ENCODE data around the gene HOXA10. TPM values are rescaled to one million over a fixed set of nuclear protein-coding genes. Genes with fewer than 3 reads are reported as not detected.

The HOXA10 gene
- total and polyA plus RNA-seq, 3 experiments from 2014 or later = 0.09 TPM; not detected in 2

DNA sequence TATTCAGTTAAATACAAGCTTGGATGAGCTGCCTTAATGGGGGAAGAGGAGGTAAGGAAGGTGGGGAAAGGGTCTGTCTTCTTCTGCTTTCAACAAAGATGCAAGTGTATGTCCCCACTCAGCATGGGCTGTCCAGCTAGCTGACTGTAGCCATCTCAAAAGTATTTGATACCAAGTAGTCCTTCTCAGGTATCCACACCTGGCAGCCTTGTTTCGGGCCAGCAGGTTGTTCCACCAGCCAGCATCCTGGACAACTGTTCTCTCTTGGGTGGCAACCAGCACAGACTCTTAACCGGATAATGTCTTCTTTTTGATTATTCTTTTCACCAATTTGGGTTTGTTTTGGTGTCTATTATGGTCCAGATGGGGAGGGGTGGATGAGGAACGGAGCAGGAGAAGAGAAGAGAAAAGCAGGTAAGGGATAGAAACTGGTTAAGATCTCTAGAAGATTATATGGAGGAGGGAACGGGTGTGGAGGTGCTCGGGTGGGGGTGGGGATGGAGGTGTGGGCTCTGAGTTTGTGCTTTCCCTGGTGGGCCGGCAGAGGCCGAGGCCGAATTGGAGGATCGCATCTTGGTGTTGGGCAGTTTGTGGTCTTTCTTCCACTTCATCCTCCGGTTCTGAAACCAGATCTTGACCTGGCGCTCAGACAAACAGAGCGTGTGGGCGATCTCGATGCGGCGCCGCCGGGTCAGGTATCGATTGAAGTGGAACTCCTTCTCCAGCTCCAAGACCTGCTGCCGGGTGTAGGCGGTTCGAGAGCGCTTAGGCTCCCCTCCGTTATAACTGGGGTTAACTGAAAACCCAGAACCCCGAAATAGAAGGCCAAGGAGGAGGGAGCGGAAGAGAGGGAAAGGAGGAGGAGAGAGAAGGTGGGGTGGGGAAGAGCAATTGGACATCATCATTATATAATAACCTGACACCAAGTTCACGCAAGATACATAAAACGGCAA, 45.1 kb downstream of the HOXA10 start:
- H3K27ac Mint-ChIP-seq = no peak overlapping the region
- POLR2A ChIA-PET = no interaction called here
- no peak overlapping the region for H3K27ac ChIP-seq (ENCODE audit: low read depth, low read length)
- CTCF ChIA-PET = no interaction called here
- peaks cover 5% of the 10 kb centered on the region for H3K27me3 ChIP-seq (ENCODE audit: insufficient read depth, low read length, poor library complexity, severe bottlenecking)
- no peaks in the 10 kb centered on the region for H3K36me3 ChIP-seq (ENCODE audit: insufficient read depth, low read length)
- no peaks in the 10 kb centered on the region for H3K9me3 Mint-ChIP-seq
- peaks cover 0 to 3% (median 0%) of the 10 kb centered on the region in 3 donors for H3K4me1 Mint-ChIP-seq
- no peak overlapping the region for H3K4me3 ChIP-seq (ENCODE audit: low read length)
- peak overlapping the region in 6 of 7 donors; percentile 31 to 84 (median 58) for H3K4me3 Mint-ChIP-seq
- no peaks in the 10 kb centered on the region for H3K36me3 Mint-ChIP-seq
- H3K4me1 ChIP-seq (ENCODE audit: insufficient read depth, low read length) = peaks cover 6% of the 10 kb centered on the region
- H3K27me3 Mint-ChIP-seq = peaks cover 48 to 81% of the 10 kb centered on the region in 2 donors
- DNase-seq = no peak
- H3K9me3 ChIP-seq (ENCODE audit: low read length) = no peaks in the 10 kb centered on the region

DNA sequence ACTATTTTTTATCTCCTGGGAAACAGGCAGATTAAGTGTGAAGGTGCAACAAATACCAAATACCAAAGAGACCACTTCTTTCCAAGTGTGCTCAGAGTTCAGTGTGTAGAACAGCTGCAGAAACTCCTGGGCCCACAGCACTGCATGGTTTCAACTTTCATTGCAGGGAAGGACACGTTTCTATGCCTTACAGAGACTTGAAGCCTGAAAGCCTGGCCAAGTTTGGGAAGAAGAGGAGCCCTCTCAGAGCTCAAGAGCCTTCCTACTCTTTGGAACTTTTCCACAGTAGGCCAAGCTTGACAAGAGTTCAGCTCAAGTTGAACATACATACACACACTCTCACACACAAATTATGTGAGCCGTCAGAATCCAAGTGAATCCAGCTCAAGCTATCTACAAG, 46.1 kb downstream of the HOXA10 start:
- H3K27ac ChIP-seq (ENCODE audit: low read depth, low read length) = no peak overlapping the region
- peaks cover 5% of the 10 kb centered on the region for H3K27me3 ChIP-seq (ENCODE audit: insufficient read depth, low read length, poor library complexity, severe bottlenecking)
- ChIA-PET POLR2A (no interaction called here), CTCF (no interaction called here)
- H3K4me3 ChIP-seq (ENCODE audit: low read length) = no peak overlapping the region
- H3K27me3 Mint-ChIP-seq = peaks cover 40 to 75% of the 10 kb centered on the region in 2 donors
- no peaks in the 10 kb centered on the region for H3K9me3 ChIP-seq (ENCODE audit: low read length)
- H3K4me1 Mint-ChIP-seq = peaks cover 0 to 3% (median 0%) of the 10 kb centered on the region in 3 donors
- no peaks in the 10 kb centered on the region for H3K36me3 Mint-ChIP-seq
- H3K4me3 Mint-ChIP-seq = peak overlapping the region in 1 of 7 donors; percentile 65
- peaks cover 6% of the 10 kb centered on the region for H3K4me1 ChIP-seq (ENCODE audit: insufficient read depth, low read length)
- H3K36me3 ChIP-seq (ENCODE audit: insufficient read depth, low read length) = no peaks in the 10 kb centered on the region
- H3K9me3 Mint-ChIP-seq = no peaks in the 10 kb centered on the region
- H3K27ac Mint-ChIP-seq = no peak overlapping the region
- no peak for DNase-seq

DNA sequence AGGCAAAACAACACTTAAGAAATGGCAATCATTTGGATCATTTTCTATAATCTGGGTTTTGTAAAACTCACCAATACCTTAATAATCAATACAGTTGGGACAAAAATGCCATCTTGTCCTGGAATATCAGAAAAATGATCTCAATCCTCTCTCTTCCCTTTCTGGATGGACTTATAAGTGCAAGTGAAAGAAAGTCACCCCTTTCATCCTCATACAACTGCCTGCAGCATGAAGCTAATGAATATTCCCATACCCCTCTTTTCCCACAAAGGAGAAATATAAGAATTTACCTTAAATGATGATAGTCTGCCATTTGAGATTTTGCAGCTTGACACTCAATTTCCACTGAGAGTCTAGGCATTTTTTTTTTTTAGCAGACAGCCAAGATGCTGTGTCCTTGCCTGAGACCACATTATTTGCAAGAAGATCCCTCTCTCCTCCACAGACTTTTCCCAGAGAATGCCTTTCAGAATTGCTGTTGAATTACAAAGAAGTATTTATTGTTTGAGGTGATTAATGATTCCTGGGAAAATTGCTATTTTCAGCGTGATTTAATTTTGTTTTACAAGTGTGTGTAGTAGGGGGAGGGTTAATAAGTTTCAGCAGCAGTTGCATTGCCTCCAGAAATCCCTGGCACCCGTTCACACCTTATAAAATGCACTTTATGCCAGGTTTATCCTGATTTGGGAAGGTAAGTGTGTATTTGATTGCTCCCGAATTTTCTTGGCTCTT, 47.4 kb downstream of the HOXA10 start:
- H3K27me3 Mint-ChIP-seq = peaks cover 32 to 65% of the 10 kb centered on the region in 2 donors
- H3K4me1 Mint-ChIP-seq = peaks cover 0 to 3% (median 0%) of the 10 kb centered on the region in 3 donors

DNA sequence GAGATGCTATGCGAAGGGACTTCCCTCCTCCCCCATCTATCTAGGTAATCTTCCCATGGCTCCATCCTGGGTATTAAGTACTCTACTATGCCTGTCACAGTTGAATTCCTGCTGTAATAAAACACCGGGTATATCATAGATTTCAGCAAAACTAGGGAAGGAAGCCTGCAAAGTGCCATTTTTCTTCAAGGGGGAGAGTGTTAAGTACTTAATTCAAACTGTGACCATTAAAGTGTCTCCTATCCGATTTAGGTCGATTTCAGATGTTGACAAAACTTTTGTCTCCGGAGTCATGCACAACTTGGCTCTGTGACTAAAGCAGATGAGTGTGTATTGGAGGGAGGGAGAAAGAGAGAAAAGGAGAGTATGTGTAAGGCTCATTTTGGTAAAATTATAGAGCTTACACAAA, 48.1 kb downstream of the HOXA10 start:
- no peak for DNase-seq
- H3K27ac Mint-ChIP-seq = no peak overlapping the region
- Histone ChIP-seq H3K9me3 (ENCODE audit: low read length) (no peaks in the 10 kb centered on the region), H3K27ac (ENCODE audit: low read depth, low read length) (no peak overlapping the region), H3K4me1 (ENCODE audit: insufficient read depth, low read length) (peaks cover under 1% of the 10 kb centered on the region), H3K27me3 (ENCODE audit: insufficient read depth, low read length, poor library complexity, severe bottlenecking) (peaks cover 5% of the 10 kb centered on the region), H3K36me3 (ENCODE audit: insufficient read depth, low read length) (no peaks in the 10 kb centered on the region), H3K4me3 (ENCODE audit: low read length) (no peak overlapping the region)
- ChIA-PET CTCF (no interaction called here), POLR2A (interaction anchor here (0.7 kb wide), 1 partner anchor 148 kb away, joined by 3 read pairs; no protein-coding TSS in a partner anchor)
- no peaks in the 10 kb centered on the region for H3K36me3 Mint-ChIP-seq
- peaks cover 30 to 59% of the 10 kb centered on the region in 2 donors for H3K27me3 Mint-ChIP-seq
- H3K4me3 Mint-ChIP-seq = no peak overlapping the region
- no peaks in the 10 kb centered on the region for H3K9me3 Mint-ChIP-seq
- H3K4me1 Mint-ChIP-seq = no peaks in the 10 kb centered on the region

More for the DNA sequence above, 47.4 kb downstream of the HOXA10 start:
- DNase-seq = no peak
- Mint-ChIP-seq H3K9me3 (no peaks in the 10 kb centered on the region), H3K27ac (peak overlapping the region in 1 of 8 donors; percentile 18), H3K4me3 (peak overlapping the region in 1 of 7 donors; percentile 36), H3K36me3 (no peaks in the 10 kb centered on the region)
- peaks cover 5% of the 10 kb centered on the region for H3K27me3 ChIP-seq (ENCODE audit: insufficient read depth, low read length, poor library complexity, severe bottlenecking)
- H3K4me1 ChIP-seq (ENCODE audit: insufficient read depth, low read length) = peaks cover 6% of the 10 kb centered on the region
- POLR2A ChIA-PET = no interaction called here
- H3K36me3 ChIP-seq (ENCODE audit: insufficient read depth, low read length) = no peaks in the 10 kb centered on the region
- CTCF ChIA-PET = interaction anchor here (0.8 kb wide), 1 partner anchor 24 kb away, joined by 3 read pairs; no protein-coding TSS in a partner anchor
- no peaks in the 10 kb centered on the region for H3K9me3 ChIP-seq (ENCODE audit: low read length)
- H3K27ac ChIP-seq (ENCODE audit: low read depth, low read length) = no peak overlapping the region
- H3K4me3 ChIP-seq (ENCODE audit: low read length) = no peak overlapping the region

DNA sequence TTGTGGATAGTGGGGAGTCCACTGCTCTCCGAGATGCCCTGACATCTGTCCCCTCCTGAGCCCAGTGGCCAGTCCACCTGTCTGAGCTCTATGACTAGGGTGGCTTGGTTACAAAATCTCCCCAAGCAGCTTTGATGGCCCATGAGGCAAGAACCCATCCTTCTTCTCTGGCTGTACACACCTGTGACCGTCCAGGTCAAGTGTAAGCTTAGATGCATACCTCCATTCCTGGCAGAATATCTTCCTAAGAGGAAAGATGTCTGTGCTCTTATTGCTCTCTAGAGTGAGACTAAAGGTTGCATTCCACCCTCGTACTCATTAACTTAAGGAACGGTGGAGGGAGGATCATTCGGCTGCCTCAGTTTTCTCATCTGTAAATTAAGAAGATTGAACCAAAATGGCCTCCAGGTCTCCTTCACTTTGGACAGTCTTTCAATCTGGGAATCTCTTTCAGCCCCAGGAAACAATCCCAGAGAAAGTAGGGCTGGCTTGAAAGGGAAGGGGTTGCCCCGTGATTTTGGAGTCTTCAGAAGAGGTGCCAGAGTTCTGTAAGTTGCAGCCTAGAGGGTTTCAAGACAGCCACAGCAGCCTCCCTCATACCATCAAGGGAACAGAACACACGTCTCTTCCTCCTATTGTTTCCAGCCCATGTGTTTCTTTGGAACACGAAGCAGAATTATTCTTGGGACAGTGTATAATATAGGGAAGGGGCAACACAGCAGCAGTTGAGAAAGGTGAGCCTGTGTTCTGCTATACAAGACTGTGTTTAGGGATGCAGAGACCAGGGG, 49.0 kb downstream of the HOXA10 start:
- Histone ChIP-seq H3K4me3 (ENCODE audit: low read length) (no peak overlapping the region), H3K27ac (ENCODE audit: low read depth, low read length) (no peak overlapping the region), H3K4me1 (ENCODE audit: insufficient read depth, low read length) (no peaks in the 10 kb centered on the region), H3K27me3 (ENCODE audit: insufficient read depth, low read length, poor library complexity, severe bottlenecking) (peaks cover 5% of the 10 kb centered on the region), H3K36me3 (ENCODE audit: insufficient read depth, low read length) (no peaks in the 10 kb centered on the region), H3K9me3 (ENCODE audit: low read length) (no peaks in the 10 kb centered on the region)
- no peaks in the 10 kb centered on the region for H3K36me3 Mint-ChIP-seq
- ChIA-PET POLR2A (no interaction called here), CTCF (no interaction called here)
- peak overlapping the region in 1 of 7 donors; percentile 13 for H3K4me3 Mint-ChIP-seq
- no peaks in the 10 kb centered on the region for H3K9me3 Mint-ChIP-seq
- H3K27me3 Mint-ChIP-seq = peaks cover 30 to 59% of the 10 kb centered on the region in 2 donors
- H3K4me1 Mint-ChIP-seq = no peaks in the 10 kb centered on the region
- no peak overlapping the region for H3K27ac Mint-ChIP-seq
- no peak for DNase-seq

DNA sequence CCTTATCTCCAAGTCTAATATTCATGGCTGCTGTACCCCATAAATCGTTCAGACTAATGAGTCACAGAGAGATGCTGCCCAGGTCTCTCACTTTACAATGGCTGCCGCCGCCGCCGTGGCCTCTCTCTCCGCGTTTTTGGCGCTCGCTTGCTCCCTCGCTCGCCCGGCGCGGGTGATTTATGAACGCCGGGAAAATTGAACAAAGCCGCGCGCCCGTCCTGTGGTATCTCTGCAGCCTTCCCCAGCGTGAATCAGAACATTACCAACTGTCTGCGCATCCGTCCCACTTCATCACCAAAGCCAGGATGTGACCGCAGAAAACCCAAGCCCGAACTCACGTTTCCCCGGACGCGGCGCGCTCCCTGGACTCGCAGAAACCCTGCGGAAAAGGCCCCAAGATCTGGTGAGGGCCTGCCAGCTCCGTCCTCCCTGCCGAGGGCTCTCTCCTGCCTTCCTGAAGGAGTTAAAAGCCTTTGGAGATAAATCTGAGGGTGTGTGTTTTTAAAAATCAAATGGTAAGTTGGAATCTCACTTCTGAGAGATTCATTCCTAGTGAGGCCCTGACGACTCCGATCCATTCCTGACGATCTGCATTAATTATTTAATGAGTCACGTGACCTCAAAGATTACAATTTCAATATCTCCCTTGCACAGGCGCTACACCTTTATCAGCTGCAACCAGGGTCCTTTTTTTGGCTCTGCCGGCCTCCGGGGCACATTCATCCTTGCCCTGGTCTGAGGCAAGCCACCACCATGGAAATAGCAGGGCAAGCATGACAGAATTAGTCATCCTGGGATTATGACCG, 49.8 kb downstream of the HOXA10 start:
- no peaks in the 10 kb centered on the region for H3K9me3 Mint-ChIP-seq

DNA sequence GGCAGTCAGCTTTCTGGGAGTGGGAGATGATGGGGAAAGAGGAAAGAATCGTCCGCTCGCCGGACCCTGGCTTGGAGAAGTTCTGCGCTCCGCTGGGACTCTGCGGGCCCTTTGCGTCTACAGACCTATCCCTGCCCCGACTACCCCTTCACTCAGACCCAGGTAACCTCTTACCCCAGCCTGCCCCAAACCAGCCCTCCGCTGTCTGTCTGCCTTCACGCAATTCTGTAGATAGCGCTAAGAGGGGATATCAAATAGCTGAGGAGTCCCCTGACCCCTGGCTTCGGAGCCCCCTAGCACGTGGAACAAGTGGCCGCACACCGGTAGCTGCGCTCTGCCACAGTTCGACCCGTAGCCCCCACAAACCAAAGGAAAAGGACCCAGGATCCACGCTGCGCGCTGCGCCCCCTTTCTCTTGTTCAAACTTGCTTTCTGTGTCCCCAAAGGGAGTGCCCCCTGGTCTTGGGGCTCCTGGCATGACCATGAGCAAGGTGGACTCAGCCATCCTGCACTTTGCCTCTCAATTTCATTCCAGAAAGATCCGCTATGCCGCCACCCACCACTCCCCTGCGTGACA, 50.6 kb downstream of the HOXA10 start:
- ChIA-PET POLR2A (no interaction called here), CTCF (no interaction called here)
- Histone ChIP-seq H3K4me3 (ENCODE audit: low read length) (no peak overlapping the region), H3K9me3 (ENCODE audit: low read length) (no peaks in the 10 kb centered on the region), H3K27me3 (ENCODE audit: insufficient read depth, low read length, poor library complexity, severe bottlenecking) (peaks cover 5% of the 10 kb centered on the region), H3K36me3 (ENCODE audit: insufficient read depth, low read length) (no peaks in the 10 kb centered on the region), H3K4me1 (ENCODE audit: insufficient read depth, low read length) (no peaks in the 10 kb centered on the region), H3K27ac (ENCODE audit: low read depth, low read length) (no peak overlapping the region)
- Mint-ChIP-seq H3K4me1 (no peaks in the 10 kb centered on the region), H3K27ac (no peak overlapping the region), H3K27me3 (peaks cover 26 to 53% of the 10 kb centered on the region in 2 donors), H3K4me3 (no peak overlapping the region), H3K36me3 (no peaks in the 10 kb centered on the region), H3K9me3 (no peaks in the 10 kb centered on the region)
- DNase-seq = no peak

More for the DNA sequence above, 49.8 kb downstream of the HOXA10 start:
- Histone ChIP-seq H3K36me3 (ENCODE audit: insufficient read depth, low read length) (no peaks in the 10 kb centered on the region), H3K27ac (ENCODE audit: low read depth, low read length) (no peak overlapping the region), H3K4me3 (ENCODE audit: low read length) (no peak overlapping the region), H3K27me3 (ENCODE audit: insufficient read depth, low read length, poor library complexity, severe bottlenecking) (peaks cover 5% of the 10 kb centered on the region), H3K4me1 (ENCODE audit: insufficient read depth, low read length) (no peaks in the 10 kb centered on the region), H3K9me3 (ENCODE audit: low read length) (no peaks in the 10 kb centered on the region)
- Mint-ChIP-seq H3K36me3 (no peaks in the 10 kb centered on the region), H3K27ac (no peak overlapping the region), H3K4me1 (no peaks in the 10 kb centered on the region), H3K27me3 (peaks cover 30 to 58% of the 10 kb centered on the region in 2 donors), H3K4me3 (peak overlapping the region in 1 of 7 donors; percentile 13)
- DNase-seq = no peak
- POLR2A ChIA-PET = no interaction called here
- CTCF ChIA-PET = no interaction called here
